Measurements from ENCODE around the gene SDHB.

DNA sequence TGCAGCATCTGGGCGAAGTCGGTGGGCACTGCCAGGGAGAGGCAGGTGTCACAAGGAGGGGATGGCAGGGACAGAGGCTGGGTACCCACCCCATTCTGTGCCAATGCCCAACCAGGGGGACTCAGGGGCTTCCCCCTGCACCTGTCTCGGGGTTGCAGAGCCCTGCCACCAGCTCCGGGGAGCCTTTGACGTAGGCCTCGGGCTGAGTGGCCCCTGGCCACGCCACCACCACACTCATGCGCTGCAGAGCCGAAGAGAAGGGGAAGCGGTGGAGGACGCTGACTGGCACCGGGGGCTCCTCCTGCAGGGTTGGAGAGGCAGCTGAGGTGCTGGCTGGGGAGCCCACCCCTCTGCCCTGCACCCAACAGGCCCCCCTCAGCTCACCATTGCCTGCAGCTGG lies 61.7 kb downstream of the SDHB start:
- TF ChIP-seq POLR2AphosphoS5 (IDR thresholded peaks at IDR 0.05; ENCODE audit: borderline replicate concordance, low read depth, low read length) (no peak), EZH2 (IDR thresholded peaks at IDR 0.05) (no peak)

Measured in SK-N-MC (cell line).